Fibroblast of skin of scalp (primary cell): ENCODE data around the gene CD300E.
"Not testable (repeated sequence)": the region's sequence is repeated elsewhere in the genome, so short reads cannot be mapped to it uniquely, and the experiment has no call there.

Experiments used
- DNase-seq: peaks from one replicate; pipeline ENCODE4 v3.0.0-alpha.2; 2013

The CD300E gene

DNA sequence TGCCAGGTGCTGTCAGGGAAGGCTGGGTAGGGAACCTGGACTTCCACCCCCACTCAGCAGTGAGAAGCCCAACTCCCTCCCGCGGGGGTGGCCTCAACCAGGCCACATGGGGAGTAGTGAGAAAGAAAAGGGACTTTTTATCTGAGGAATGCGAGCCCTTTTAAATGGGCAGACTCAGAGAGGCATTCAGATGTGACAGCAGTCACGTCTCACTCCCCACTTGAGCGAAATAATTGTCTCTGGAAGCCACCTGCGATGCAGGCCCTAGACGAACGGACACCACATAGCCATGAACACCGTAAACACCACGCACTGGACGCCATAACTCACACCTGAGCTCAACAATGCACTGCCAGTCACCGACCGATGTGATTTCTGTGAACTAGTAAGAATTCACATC lies 11.9 kb upstream of the CD300E start:
- no peak for DNase-seq

DNA sequence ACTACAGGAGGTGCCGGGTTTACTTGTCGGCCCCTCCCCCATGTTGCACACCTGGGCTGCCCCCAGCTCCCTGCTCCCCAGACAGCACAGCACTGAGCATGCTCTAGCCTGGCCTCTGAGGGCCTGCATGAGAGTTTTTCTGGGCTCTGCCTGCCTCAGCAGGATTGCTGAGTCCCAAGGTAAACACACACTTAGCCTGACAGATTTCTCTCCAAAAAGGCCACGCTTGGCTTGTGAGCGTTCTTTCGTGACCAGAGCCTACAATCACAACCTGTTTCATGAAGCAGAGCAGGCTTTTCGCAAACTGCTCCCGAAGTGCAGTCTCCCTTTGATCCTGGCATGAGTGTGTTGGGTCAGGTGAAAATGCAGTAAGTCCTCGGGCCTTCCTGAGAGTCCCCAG lies 9.8 kb upstream of the CD300E start:
- no peak for DNase-seq

GRCh38 chr17:74632617-74633016 lies 9.1 kb upstream of the CD300E start:
- no peak for DNase-seq

GRCh38 chr17:74631468-74632450 lies 8.2 kb upstream of the CD300E start:
- DNase-seq = peak; percentile 54

- DNase-seq = not testable (repeated sequence)
Measured at GRCh38 chr17:74630251-74630650, 6.7 kb upstream of the CD300E start.

DNA sequence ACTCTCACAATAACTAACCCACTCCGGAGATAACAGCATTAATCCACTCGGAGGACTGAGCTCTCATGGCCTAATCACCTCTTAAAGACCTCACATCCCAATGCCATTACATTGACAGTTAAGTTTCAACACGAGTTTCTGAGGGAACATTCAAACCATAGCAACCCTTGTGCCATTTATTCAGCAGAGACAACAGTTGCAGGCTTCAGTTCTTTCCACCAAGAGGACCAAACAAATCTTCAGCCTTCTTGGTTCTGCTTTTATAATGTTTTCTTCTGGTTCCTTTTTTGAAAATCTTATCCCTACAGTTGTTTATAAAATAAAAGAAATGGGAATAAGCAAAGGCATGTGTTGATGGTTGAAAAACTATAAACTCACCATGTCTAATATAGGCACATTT lies 2.1 kb upstream of the CD300E start:
- DNase-seq = no peak

DNA sequence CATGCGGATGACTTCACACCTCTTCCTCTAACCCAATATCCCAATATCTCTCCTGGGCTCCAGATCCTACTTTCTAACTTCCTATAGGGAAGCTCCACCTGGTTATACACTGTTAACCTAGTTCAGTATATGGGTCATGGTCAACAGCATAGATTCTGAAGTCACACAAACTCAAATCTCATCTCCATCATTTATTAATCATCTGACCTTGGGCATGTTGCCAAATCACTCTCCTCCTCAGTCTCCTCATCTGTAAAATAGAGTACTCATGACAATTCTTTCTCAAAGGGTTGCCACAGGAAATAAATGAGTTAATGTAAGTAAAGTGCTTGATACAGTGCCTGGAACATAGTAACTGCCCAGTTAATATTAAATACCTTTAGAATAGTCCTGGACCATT lies 593 bp upstream of the CD300E start:
- no peak for DNase-seq

DNA sequence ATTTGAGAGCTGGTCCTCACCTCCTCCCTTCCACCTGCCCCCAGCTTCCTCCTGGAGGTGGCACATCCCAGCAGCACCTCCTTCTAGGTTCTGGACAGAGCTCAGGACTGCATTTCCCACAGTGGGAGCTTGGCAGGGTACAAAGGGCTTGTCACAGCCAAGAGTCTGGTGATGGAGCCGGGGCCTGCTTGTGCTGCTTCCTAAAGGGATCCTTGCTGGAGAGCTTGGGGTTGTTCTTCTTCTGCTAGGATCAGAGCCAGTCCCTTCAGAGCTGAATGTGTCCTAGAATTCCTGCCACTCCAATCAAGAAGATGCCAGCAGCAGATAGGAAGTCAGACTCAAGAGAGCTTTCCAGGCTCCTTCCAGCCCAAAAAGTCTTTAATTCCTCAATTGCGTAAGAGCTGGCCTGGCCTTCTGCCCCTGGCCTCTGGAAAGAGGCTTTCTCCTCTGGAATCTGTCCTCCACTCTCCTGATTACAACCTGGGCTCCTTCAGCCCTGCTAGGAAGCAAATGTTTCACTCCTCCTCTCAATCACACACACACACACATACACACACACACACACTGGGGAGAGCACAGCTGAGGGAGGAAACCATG lies 4.4 kb downstream of the CD300E start:
- no peak for DNase-seq

DNA sequence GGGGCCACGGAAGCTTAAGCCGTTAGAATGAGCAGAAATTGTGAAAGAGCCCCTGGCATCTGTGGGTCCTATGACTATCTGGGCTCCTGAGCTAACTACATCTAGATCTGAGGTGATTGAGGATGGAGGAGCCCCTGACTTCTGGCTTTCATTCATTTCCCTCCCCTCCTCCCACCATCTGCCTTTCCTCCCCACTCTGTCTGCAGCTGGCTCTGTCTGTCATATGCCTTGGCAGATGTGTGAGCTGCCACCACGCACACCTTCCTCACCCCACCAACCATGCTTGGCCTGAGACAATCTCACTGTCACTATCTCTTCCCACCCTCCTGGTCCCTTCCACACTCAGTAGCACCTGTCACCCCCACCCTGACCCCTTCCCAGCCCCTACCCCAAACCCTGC lies 5.1 kb downstream of the CD300E start:
- no peak for DNase-seq

DNA sequence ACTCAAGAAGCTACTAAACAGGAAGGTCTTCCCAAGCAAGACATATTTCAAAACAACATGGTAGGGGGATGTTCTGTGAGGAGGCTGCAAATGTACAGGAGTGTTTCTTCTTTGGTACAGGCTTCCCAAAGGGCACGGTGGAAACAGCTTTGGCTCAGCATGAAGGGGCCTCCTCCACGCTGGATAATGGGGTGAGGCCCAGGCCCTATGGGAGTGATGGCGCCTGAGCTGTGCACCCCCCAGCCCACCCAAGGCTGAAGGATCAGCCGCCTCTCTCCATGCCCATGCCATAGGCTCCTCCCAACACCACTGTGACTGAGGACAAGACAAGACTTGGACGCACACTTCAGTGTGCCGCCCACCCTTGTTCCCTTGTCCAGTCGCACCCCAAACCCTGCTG lies 6.8 kb downstream of the CD300E start:
- no peak for DNase-seq

GRCh38 chr17:74612046-74612445 lies 11.5 kb downstream of the CD300E start:
- no peak for DNase-seq

- no peak for DNase-seq
Measured at GRCh38 chr17:74610108-74610507, 13.4 kb downstream of the CD300E start.

- no peak for DNase-seq
Measured at GRCh38 chr17:74608511-74608910, 15.0 kb downstream of the CD300E start.

GRCh38 chr17:74607221-74607620 lies 16.3 kb downstream of the CD300E start:
- DNase-seq = no peak

- DNase-seq = no peak
Measured at GRCh38 chr17:74606050-74606449, 17.5 kb downstream of the CD300E start.

DNA sequence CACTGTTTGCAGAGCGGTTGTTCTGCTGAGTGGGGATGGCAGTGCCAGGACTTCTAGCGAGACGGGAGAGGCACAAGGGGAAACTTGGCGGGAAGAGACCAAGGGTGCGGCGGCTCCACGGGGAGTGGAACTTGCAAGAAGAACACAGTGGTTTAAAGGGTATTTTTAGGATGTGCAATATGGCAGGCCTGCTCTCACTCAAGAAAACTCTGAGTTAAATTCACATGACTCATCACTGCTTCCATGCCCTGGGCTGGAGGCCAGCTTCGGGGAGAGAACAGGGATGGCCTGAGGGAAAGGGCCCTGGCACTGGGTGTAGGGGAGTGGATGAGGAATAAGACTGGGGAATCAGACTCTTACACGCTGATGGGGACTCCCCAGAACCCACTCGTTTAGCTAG lies 18.2 kb downstream of the CD300E start:
- peak; percentile 75 for DNase-seq

DNA sequence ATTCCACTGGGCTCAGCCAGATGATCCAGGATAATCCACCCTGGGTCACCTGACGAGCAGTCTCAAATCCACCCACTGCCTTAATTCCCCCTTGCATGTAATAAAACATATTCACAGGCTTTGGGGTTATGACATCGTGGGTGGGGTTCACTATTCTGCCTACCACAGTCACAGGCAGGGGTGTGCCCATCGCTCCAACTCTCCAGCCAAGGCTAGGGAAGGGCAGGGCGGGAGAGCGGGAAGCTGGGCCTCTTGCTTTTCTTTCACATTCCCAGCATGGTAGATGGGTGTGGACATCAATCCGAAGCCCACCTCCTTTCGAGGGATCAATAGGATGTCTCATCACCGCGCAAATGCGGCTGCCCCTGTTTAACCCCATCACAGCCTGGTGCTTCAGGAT lies 18.8 kb downstream of the CD300E start:
- no peak for DNase-seq

DNA sequence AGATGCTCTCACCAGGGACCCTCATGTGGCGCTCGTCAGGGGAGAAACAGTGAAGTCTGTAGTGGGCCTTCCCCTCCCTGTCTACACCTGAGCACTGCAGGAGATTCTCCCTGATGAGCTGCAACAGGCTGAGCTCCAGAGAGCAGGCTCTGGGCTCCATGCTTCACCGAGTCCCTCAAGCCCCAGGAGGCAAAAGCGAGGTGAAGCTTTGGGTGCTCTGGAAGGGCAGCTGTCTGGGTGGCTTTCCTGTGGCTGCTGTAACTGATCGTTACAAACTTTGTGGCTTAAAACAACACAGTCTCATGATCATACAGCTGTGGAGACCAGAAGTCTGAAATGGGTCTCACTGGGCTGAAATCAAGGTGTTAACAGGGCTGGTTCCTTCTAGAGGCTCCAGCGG lies 19.3 kb downstream of the CD300E start:
- no peak for DNase-seq

GRCh38 chr17:74603746-74604145 lies 19.8 kb downstream of the CD300E start:
- no peak for DNase-seq

DNA sequence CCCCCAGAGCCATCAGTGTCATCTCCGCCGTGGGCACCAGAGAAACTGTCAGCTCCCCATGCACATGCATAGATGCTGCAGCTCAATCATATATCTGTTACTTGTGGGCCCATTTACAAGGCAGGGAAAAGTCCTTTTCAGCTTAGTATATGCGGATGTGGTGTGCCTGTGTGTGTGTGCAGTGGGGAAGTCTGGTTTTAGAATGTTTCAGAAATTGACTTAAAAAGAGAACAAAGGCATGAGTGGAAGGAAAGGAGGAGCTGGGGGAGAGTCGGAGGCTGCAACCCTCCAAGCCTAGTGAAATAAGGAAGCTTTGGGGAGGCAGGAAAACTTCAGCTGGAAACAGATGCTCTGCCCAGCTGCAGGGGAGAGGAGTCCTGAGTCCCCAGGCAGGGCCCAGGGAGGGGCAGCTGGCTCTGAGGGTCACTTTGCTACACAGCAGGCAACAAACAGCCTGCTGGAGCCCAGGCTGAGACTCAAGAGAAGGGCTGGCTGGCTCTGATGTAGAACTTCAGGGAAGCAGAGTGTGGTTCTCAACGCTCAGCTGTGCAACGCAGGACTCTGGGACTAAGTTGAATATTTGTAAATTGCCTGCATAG lies 20.4 kb downstream of the CD300E start:
- DNase-seq = no peak

DNA sequence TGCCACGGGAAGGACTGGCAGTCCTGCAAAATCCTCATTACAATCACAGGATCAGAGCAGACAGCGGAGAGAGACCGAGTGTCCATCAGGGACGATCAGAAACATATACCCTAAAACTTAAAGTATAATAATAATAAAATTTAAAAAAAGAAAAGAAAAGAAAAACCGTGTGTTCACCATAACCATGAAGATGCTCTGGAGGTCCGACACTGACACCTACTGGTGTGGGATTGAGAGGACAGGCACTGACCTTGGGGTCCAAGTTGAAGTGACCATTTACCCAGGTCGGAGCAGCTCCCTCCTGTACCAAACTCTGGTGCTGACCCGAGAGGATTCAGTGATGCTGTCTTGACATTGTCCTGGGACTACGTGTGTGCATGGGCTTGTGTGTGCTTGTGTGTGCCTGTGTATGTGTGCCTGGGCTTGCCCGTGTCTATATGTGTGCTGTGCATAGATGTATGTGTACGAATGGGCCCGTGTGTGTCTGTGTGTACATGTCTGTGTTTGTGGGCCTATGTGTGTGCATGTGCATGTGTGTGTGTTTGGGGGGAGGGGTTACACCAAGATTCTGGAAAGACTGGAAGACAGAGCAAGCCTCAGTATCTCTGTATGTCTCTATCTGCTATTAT lies 21.5 kb downstream of the CD300E start:
- peak; percentile 33 for DNase-seq

GRCh38 chr17:74599448-74599939 lies 24.0 kb downstream of the CD300E start:
- no peak for DNase-seq

DNA sequence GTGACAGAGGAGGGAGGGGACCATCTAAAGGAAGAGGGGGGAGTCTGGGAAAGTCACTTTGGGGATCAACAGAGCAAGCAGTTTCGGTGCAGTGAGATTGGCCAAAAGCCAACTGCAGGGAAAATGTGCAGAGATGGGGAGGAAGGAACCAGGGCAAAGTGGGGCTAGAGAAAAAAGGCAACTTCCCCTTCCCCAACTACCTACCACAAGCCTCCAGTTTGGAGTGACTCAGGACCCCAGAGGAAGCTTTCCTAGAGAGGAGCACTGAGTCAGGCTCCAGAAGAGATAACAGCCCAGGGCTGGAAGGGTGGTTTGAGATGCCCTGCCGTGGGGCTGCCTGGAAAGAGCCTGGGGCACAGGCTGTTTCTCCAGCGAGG lies 24.5 kb downstream of the CD300E start:
- DNase-seq = no peak
